EL (cell line): Measurements from ENCODE around the gene HOMER1.
"Not testable (repeated sequence)": the region's sequence is repeated elsewhere in the genome, so short reads cannot be mapped to it uniquely, and the experiment has no call there.

ENCODE experiments used
- DNase-seq: peaks from one replicate; pipeline ENCODE4 v3.0.0-alpha.2; 2016

The HOMER1 gene

DNA sequence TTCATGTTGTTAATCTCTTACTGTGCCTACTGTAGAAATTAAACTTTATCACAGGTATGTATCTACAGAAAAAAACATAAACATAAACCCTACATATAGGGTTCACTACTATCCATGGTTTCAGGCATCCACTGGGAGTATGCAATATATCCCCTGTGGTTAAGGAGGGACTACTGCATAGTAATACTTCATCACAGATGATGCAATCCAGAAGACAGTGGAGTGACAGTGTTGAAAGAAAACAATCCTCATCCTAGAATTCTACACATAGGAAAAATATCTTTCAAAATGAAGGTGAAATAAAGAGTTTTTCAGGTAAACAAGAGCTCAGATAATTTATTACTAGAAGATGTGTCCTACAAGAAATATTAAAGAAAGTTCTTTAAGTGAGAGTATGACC is 105.9 kb downstream of the HOMER1 start:
- DNase-seq: no peak

DNA sequence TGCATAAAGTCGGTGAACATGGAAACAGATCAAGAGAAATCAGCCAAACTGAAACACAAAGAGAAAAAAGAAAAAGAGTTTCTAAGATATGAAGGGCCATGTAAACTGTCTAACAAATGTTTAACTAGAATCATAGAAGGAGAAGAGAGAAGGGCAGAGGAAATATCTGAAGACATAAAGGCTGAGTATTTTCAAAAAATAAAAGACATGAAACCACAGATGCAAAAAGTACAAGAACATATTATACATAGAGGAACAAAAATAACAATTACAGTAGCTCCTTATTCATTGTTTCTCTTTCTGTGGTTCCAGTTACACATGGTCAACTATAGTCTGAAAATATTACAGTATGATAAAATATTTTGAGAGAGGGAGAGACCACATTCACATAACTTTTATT is 106.3 kb downstream of the HOMER1 start:
- DNase-seq: no peak

DNA sequence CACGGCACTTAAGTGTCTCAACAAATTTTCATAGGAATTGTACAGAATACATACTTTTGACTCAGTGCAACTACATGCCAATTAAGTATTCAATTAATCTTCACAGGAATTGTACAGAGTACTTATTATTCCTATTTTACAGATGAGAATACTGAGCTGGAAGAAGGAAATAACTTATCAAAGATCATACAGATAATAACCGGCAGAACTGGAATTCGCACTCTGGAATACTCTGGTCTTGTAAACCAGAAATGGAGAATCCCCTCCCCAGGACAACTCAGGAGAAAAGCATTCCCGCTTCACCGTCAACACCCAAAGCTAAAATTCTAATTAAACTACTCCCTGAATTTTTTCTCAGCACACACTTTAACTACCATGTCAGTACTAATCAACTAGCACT is 112.7 kb downstream of the HOMER1 start:
- DNase-seq: no peak

- DNase-seq: no peak
Measured at GRCh38 chr5:79399046-79399445, 114.9 kb downstream of the HOMER1 start.

GRCh38 chr5:79397080-79397479 is 116.9 kb downstream of the HOMER1 start:
- DNase-seq: no peak

- peak; percentile 34 for DNase-seq
Measured at GRCh38 chr5:79396265-79396664, 117.7 kb downstream of the HOMER1 start.

GRCh38 chr5:79395296-79395695 is 118.6 kb downstream of the HOMER1 start:
- no peak for DNase-seq

- DNase-seq: no peak
Measured at GRCh38 chr5:79392776-79393175, 121.2 kb downstream of the HOMER1 start.

GRCh38 chr5:79386679-79387078 is 127.3 kb downstream of the HOMER1 start:
- DNase-seq: no peak

DNA sequence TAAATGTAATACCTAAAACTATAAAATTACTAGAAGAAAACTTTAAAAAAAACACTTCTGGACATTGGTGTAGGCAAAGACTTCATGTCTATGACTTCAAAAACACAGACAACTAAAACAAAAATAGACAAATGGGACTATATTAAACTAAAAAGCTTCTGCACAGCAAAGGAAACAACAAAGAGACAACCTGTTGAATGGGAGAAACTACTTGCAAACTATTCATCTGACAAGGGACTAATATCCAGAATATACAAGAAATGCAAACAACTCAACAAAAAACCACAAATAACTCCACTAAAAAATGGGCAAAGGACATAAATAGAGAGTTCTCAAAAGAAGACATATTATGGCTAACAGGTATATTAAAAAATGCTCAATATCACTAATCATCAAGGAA is 128.8 kb downstream of the HOMER1 start:
- not testable (repeated sequence) for DNase-seq

DNA sequence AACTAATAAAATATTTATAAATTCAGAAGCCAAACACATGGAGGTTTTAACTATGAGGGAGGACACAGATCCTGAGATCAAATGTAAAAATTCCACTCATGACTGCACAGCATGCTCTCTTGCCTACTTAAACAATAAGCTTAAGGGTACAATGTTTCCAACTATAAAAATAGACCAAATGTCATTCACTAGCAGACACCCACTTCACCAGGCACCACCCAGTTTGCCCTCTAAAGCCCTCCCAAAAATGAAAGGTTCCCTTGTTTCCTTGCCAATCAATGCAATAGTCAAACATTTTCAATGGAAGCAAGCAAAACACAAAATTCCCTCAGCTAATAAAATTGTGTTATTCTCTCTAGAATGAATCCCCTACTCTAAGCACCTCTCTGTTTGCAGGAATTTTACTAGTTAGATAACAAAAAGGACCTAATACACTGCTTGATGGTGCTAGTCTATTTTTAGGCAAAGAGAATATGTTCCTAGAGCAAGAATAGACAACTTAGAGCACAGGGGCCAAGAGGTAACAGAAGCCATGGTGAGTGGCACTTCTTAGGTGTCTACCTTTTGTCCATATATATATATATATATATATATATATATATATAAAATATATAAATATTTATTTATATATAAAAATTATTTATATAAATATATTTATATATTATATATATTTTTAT is 135.3 kb downstream of the HOMER1 start:
- DNase-seq: no peak

GRCh38 chr5:79357398-79357797 is 156.5 kb downstream of the HOMER1 start:
- peak; percentile 7 for DNase-seq

- DNase-seq: no peak
Measured at GRCh38 chr5:79349881-79350280, 164.1 kb downstream of the HOMER1 start.

DNA sequence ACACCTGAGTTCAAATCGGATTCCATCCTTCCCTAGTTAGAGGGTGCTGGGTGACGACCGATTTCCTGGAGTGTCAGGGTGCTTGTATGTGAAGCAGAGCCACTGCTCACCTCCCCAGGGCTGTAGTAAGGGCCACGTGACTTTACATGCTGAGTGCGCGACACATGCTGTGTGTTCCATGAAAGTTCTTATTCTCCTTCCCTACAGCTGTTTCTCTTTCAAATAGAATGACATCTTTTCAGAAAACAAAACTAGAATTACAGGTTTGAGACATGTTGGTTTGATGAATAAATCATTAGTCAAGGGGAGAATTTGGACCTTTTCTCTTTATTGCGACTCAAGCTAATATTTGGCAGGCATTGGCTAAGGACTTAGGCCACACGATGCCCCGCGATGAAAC is 164.9 kb downstream of the HOMER1 start:
- no peak for DNase-seq

DNA sequence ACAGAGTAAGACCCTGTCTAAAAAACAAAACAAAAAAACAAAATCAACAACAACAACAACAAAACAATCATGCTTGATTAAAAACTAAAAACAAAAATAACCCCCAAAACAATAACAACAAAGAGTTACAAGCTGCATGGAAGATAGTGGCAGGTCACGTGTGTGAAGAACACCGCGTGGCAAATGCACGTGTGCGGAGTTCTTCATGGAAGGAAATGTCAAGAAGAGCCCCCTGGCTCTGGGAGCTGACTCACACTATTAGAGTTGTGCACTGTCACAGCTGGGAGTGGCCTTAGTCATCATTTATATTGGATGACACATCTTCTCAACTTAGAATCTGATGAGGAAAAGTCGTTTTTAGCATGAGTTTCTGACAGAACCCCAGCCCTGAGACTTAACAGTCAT is 167.5 kb downstream of the HOMER1 start:
- DNase-seq: peak; percentile 79

DNA sequence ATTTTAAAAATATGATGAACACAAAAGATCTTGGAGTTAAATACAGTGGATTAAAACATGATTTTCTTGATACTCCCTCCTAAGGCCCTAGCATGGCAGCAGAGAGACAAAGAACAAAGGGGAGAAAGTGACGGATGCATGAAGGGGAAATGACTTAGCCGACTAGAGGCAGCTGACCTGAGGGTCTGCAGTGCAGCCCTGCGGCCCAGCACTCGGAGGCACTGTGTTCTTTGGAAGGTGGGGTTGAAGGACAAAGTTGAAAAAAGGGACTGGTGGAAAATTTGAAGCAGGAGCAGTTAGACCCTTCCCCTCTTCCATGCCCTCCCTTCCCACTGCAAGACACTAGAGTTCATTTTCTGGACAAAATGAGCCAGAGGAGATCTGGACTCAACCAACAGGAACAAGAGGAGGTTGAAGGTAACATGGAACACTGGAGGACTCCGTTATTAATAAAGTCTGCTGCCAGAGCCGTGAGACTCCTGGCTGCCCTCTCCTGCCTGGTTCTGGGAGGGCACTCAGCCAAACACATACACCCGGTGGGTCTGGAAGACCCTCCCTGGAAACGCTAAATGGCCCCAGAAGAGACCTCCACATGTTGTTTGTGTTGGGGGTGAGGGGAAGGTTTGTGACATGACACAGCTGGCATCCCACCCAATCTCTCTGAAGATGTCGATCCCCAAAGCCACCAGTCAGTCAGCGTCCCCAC is 179.9 kb downstream of the HOMER1 start:
- no peak for DNase-seq

GRCh38 chr5:79330071-79330470 is 183.9 kb downstream of the HOMER1 start:
- peak; percentile 28 for DNase-seq

- no peak for DNase-seq
Measured at GRCh38 chr5:79329453-79329852, 184.5 kb downstream of the HOMER1 start.
